ENCODE results near the gene PRKAR2B.
"Not testable (repeated sequence)": the region's sequence is repeated elsewhere in the genome, so short reads cannot be mapped to it uniquely, and the experiment has no call there.

Gene PRKAR2B

GRCh38 chr7:107026166-107026565, 18.3 kb upstream of the PRKAR2B start:
- no peak for DNase-seq

- no peak for DNase-seq
These were observed 17.3 kb upstream of the PRKAR2B start for GRCh38 chr7:107027208-107027607.

DNA sequence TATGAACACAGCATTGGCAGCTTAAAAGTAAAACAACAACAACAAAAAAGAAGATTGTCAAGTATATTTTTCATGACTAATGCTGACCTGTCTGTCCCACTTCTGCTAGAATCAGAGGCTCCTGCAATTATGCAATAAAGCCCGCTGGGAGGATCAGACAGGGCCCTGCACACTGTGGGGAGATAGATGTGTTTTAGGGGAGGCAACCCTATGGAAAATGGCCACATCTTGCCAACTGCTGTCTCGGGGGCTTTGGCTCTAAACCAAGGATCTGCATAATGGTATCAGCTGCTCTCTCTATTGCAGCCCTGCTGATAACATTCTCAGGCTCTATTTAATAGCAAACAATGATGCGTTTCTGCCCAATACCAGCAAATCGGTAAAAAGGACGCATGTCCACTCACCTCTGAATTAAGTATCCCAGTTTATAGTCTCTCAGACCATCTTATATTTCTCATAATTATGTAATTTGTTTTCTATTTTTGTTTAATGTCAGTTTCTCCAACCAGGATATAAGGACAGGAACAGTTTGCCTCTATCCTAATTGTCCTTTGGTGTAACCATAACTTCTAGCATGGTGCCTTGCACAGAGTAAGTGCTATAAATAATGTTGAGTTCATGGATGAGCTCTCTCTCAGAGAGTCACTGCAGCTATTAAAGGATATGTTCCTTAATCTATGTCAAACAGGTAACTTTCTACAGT, 15.3 kb upstream of the PRKAR2B start:
- DNase-seq = no peak

DNA sequence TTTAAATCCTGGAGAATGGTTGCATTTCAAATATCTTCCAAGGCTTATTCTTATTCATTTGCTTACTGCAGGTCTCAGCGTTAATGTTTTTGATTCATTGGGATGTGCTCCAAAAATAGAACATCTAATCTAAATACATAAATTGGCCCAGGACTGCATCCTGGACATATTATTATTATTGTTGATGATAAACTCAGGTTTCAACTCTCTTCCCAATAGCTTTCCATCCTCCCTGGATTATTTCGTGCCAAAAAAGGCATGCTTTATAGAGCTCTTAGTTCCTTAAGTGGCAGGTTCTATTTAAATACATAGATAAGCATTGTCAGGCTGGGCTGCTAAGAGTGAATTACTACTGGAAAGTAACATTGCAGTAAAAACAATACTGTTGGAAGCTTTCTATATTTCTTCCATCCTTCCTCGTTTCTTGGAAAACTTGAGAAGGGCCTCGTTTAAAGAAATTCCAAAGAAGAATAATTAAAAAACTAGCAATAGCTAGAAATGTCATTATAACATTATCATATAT, 14.7 kb upstream of the PRKAR2B start:
- no peak for DNase-seq

GRCh38 chr7:107032050-107032449, 12.5 kb upstream of the PRKAR2B start:
- no peak for DNase-seq

GRCh38 chr7:107032720-107033438, 11.6 kb upstream of the PRKAR2B start:
- no peak for DNase-seq

GRCh38 chr7:107034553-107034952, 10.0 kb upstream of the PRKAR2B start:
- DNase-seq = no peak

DNA sequence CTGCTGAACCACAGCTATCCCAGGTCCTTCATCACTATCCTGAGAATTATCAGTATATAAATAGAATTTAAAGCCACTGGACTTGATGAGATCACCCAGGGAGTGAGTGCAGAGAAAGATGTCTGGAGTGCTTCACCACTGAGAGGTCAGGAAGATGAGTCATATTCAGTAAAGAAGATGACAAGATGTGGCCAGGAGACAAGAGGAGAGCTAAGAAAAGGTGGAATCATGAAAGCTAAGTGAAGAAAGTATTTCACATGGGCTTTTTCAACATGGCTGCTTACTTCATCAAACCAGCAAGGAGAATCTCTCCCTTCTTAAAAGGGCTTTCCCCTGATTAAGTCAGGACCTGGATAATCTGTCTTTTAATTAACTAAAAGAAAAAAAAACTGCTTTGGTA, 9.1 kb upstream of the PRKAR2B start:
- DNase-seq = no peak

DNA sequence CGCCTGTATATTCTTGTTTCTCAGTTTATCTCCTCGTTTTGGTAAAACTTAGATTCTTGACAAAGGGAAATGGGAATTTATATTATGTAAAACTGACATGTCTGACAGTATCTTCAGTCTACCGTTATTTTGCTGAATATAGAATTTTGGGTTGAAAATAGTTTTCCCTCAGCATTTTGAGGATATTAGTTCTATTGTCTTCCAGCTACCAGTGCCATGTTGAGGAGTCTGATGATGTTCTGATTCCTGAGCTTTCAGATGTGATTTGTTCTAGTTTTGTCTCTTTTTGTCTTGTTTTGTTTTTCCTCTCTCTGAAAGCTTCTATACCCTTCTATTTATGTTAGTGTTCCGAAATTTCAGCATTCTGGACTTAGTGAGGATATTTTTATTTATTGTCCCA, 8.0 kb upstream of the PRKAR2B start:
- no peak for DNase-seq

DNA sequence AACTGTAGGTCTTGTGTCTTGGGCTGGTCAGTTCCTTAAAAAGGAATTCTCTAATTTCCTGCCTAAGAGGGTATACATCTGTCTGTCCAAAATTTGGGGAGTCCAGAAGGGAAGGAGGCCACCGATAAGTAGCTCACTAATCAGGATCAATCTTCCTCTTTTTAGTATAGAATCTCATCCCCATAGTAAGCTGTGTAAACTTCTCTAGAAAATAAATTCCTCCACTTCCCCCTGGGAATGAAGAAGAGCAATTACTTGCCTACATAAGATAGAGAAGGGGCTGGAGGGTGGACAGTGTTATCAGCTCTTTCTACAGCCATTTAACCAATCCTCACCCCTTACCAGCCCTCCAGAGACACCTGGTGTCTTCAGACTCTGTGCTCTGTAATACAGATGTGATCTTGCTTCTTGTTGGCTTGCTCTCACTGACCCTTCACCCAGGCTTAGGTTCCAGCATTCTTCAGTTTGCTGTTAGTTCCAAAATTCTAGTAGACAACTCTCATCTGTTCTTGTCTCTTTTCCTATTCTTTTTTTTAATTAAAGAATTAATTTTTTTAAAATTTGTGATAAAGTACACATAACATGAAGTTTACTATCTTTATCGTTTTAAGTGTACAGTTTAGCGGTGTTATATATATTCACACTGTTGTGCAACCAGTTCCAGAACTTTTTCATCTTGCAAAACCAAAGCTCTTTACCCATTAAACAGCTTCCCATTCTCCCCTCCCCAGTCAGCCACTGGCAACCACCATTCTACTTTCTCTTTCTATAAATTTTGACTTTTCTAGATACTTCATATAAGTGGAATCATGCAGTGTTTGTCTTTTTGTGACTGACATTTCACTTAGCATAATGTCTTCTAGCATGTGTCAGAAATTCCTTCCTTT, 6.5 kb upstream of the PRKAR2B start:
- no peak for DNase-seq

- no peak for DNase-seq
These were observed 5.2 kb upstream of the PRKAR2B start for GRCh38 chr7:107039199-107039900.

DNA sequence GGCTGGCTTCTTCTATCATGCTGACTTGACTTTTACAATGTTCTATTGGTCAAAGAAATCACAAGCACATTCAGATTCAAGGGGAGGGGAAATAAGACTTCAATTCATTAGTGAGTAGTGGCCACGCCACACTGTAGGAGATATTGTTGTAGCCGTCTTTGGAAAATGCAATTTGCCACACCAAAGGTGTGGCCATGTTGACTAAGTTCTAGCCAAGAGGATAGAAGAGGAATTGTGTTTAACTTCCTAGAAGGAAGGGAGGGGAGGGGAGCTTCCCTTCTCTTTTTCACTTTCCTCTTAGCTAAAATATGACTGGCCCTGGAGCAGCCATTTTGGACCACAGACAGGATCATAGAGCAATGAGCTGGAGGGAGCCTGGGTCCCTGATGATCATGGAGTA, 3.4 kb upstream of the PRKAR2B start:
- no peak for DNase-seq

GRCh38 chr7:107041764-107042163, 2.7 kb upstream of the PRKAR2B start:
- DNase-seq = not testable (repeated sequence)

GRCh38 chr7:107042326-107042910, 2.1 kb upstream of the PRKAR2B start:
- not testable (repeated sequence) for DNase-seq

- no peak for DNase-seq
These were observed 1.0 kb upstream of the PRKAR2B start for GRCh38 chr7:107043491-107043890.

- no peak for DNase-seq
These were observed 571 bp upstream of the PRKAR2B start for GRCh38 chr7:107043921-107044346.

DNA sequence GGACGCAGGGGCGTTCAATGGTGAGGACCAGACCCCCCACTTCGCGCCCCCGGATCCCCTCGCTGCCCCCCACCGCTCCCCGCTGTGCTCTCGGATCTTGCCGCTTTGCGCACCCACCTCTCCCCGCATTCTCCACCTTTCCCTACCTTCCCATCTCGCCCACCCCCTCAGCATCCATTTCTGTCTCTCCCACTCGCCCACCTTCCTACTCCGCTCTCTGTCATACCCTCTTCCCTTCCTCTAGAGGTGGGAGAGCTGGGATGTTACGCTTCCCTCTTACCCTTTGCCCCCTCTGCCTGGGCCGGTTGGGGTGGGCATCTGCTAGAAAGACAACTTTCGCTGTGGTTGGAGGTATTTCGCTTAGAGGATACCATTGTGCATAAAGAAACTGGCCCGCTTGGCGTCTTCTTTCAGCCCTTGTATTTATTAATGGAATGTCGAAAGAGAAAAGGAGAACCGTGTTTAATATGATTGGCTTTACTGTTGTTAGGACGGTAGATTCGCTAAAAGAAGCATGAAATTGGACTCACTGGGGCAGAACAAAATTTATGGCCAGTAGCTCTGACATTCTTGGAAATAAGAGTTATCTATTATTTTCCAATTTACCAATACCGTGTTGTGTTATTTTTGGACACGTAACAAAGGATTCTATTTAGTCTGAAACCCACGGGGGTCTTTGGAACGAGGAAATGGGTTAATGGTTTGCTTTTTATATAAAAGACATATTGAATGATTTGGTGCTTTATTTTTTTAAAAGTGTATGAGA, 873 bp downstream of the PRKAR2B start:
- DNase-seq = peak in 3 of 58 donors; percentile 20 to 54 (median 44)

- peak in 1 of 58 donors; percentile 5 for DNase-seq
These were observed 1.5 kb downstream of the PRKAR2B start for GRCh38 chr7:107045980-107046379.

- no peak for DNase-seq
These were observed 2.2 kb downstream of the PRKAR2B start for GRCh38 chr7:107046491-107047259.

Measured in anterior cingulate cortex (tissue), 58 donors.